ENCODE data around the gene PTPRK. TPM values are rescaled to one million over a fixed set of nuclear protein-coding genes. Genes with fewer than 3 reads are reported as not detected.

PTPRK gene
- total and polyA plus RNA-seq, 2 of the 13 experiments (the other 11 are each of a cell fraction or from before 2014, with no cell fraction given) = 43.6 to 98.3 TPM

DNA sequence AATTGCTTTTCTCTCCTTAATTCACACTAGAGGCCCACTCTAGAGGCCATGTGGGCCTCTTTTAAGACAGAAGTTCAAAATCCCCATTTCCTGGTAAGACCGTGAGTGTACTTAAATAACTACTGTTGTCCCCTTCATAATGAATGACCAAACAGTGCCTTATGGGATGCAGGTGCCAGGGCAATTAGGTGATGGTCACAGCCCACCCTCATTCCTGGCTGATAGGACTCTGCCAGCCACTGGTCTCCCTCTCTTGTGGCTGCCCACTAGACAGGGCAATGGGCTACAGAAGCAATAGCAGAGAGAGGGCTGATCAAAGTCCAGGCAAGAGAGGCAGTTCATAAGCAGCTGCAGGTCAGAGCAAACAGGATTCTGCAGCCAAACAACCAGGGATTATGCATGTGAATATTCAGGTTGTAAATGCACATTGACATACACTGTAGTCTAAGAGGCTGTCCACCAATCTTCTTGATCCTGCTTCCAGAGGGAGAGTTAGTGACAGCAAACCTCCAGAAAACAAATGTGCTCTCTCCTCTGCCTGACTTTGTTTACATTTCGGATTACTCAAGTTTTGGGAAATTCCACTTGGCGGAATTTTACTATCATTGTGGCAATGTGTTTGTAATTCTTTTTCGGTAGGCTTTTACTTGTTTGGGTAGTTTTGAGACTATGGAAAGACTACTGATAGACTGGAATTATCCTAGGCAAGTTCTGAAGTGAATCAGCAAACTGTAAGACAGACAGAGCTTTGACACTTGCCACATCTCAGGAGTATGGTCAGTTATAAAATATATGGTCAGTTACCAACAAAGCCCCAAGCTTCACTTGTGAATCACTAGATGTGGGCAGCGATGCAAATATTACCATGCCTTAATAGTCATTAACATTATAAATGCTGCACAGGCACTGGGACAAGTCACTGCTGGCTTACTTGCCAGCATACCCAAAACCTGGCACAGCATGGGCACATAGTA lies 12.8 kb downstream of the PTPRK start (continued):
- no peak for TF ChIP-seq RNF2 (conservative IDR thresholded peaks at IDR 0.05; ENCODE audit: low read depth)
- TF ChIP-seq SALL1 (CRISPR knock-in tag; IDR thresholded peaks at IDR 0.05) = peak; percentile 99
- peak; percentile 48; the same call in 1 of the 2 replicates for TF ChIP-seq MYC (CRISPR knock-in tag; IDR thresholded peaks at IDR 0.05; ENCODE audit: borderline replicate concordance)
- peak; percentile 52; the same call in 1 of the 2 replicates for TF ChIP-seq FOXP1 (IDR thresholded peaks at IDR 0.05)
- peak; percentile 82 for TF ChIP-seq FOXP1 (CRISPR knock-in tag; IDR thresholded peaks at IDR 0.05)
- TF ChIP-seq, protein P1, sequence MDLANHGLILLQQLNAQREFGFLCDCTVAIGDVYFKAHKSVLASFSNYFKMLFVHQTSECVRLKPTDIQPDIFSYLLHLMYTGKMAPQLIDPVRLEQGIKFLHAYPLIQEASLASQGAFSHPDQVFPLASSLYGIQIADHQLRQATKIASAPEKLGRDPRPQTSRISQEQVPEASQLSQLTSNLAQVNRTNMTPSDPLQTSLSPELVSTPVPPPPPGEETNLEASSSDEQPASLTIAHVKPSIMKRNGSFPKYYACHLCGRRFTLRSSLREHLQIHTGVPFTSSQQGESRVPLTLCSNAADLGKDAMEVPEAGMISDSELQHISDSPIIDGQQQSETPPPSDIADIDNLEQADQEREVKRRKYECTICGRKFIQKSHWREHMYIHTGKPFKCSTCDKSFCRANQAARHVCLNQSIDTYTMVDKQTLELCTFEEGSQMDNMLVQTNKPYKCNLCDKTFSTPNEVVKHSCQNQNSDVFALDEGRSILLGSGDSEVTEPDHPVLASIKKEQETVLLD (CRISPR knock-in tag; IDR thresholded peaks at IDR 0.05; ENCODE audit: low read depth) = no peak
- TF ChIP-seq, protein P2, sequence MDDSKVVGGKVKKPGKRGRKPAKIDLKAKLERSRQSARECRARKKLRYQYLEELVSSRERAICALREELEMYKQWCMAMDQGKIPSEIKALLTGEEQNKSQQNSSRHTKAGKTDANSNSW (CRISPR knock-in tag; IDR thresholded peaks at IDR 0.05; ENCODE audit: borderline replicate concordance) = no peak
- TF ChIP-seq, protein P3, sequence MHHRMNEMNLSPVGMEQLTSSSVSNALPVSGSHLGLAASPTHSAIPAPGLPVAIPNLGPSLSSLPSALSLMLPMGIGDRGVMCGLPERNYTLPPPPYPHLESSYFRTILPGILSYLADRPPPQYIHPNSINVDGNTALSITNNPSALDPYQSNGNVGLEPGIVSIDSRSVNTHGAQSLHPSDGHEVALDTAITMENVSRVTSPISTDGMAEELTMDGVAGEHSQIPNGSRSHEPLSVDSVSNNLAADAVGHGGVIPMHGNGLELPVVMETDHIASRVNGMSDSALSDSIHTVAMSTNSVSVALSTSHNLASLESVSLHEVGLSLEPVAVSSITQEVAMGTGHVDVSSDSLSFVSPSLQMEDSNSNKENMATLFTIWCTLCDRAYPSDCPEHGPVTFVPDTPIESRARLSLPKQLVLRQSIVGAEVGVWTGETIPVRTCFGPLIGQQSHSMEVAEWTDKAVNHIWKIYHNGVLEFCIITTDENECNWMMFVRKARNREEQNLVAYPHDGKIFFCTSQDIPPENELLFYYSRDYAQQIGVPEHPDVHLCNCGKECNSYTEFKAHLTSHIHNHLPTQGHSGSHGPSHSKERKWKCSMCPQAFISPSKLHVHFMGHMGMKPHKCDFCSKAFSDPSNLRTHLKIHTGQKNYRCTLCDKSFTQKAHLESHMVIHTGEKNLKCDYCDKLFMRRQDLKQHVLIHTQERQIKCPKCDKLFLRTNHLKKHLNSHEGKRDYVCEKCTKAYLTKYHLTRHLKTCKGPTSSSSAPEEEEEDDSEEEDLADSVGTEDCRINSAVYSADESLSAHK (CRISPR knock-in tag; IDR thresholded peaks at IDR 0.05; ENCODE audit: borderline replicate concordance) = no peak
- peak; percentile 81 for TF ChIP-seq KDM2A (CRISPR knock-in tag; IDR thresholded peaks at IDR 0.05; ENCODE audit: borderline replicate concordance, low read depth)
- TF ChIP-seq HNRNPLL (IDR thresholded peaks at IDR 0.05; ENCODE audit: low read depth, low read length, poor library complexity, severe bottlenecking) = no peak
- TF ChIP-seq, protein P4, sequence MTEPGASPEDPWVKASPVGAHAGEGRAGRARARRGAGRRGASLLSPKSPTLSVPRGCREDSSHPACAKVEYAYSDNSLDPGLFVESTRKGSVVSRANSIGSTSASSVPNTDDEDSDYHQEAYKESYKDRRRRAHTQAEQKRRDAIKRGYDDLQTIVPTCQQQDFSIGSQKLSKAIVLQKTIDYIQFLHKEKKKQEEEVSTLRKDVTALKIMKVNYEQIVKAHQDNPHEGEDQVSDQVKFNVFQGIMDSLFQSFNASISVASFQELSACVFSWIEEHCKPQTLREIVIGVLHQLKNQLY (CRISPR knock-in tag; IDR thresholded peaks at IDR 0.05) = peak; percentile 70; the same call in 1 of the 2 replicates
- TF ChIP-seq, protein P5, sequence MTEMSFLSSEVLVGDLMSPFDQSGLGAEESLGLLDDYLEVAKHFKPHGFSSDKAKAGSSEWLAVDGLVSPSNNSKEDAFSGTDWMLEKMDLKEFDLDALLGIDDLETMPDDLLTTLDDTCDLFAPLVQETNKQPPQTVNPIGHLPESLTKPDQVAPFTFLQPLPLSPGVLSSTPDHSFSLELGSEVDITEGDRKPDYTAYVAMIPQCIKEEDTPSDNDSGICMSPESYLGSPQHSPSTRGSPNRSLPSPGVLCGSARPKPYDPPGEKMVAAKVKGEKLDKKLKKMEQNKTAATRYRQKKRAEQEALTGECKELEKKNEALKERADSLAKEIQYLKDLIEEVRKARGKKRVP (CRISPR knock-in tag; IDR thresholded peaks at IDR 0.05) = peak in 1 of 2 experiments; percentile 63; a peak in 1 of 4 replicates
- TF ChIP-seq IRF2 (CRISPR knock-in tag; IDR thresholded peaks at IDR 0.05) = peak; percentile 89
- TF ChIP-seq THAP11 (CRISPR knock-in tag; IDR thresholded peaks at IDR 0.05) = peak; percentile 78
- peak; percentile 69; the same call in 1 of the 2 replicates for TF ChIP-seq ZNF3 (CRISPR knock-in tag; IDR thresholded peaks at IDR 0.05)
- TF ChIP-seq ELF4 (CRISPR knock-in tag; IDR thresholded peaks at IDR 0.05; ENCODE audit: borderline replicate concordance) = peak; percentile 83; the same call in 1 of the 2 replicates
- TF ChIP-seq ZNF720 (CRISPR knock-in tag; IDR thresholded peaks at IDR 0.05) = no peak
- TF ChIP-seq ZNF577 (CRISPR knock-in tag; IDR thresholded peaks at IDR 0.05; ENCODE audit: borderline replicate concordance, low read depth) = no peak
- TF ChIP-seq, protein P6, sequence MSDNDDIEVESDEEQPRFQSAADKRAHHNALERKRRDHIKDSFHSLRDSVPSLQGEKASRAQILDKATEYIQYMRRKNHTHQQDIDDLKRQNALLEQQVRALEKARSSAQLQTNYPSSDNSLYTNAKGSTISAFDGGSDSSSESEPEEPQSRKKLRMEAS (IDR thresholded peaks at IDR 0.05) = peak; percentile 57; the same call in 1 of the 2 replicates
- no peak for TF ChIP-seq ZBTB38 (CRISPR knock-in tag; IDR thresholded peaks at IDR 0.05)
- no peak for TF ChIP-seq ADNP (CRISPR knock-in tag; IDR thresholded peaks at IDR 0.05)

Data from HepG2 (cell line).